Activated naive CD8-positive, alpha-beta T cell treated with anti-CD3 and anti-CD28 coated beads, Interleukin-2, amount 10 ng/mL, durations not matched to agents 7 days and 5 days (primary cell): Measurements from ENCODE around the gene LIN28B. TPM values are rescaled to one million over a fixed set of nuclear protein-coding genes. Genes with fewer than 3 reads are reported as not detected.
"Not testable (repeated sequence)": the region's sequence is repeated elsewhere in the genome, so short reads cannot be mapped to it uniquely, and the experiment has no call there.

ENCODE experiments used
- ATAC-seq: fragments of 150-1000 bp; cut with Tn5 transposase; one replicate; pipeline ENCODE4 v1.10.0; 2021; ENCODE audit warnings: low read depth, moderate library complexity
- POLR2A ChIA-PET: fragments of 350-600 bp; sonication (Branson Sonifier 250); formaldehyde crosslinking; loops from one replicate; lab custom pipeline; 2021; ENCODE audit warnings: antibody characterized with exemption; lab: Charles Lee
- DNase-seq: peaks from one replicate; pipeline ENCODE4 v3.0.0; 2021
- H3K27ac Mint-ChIP-seq: one replicate; pipeline ENCODE4 v1.8.0; 2022; ENCODE audit warnings: mild to moderate bottlenecking, mixed read lengths
- H3K27me3 Mint-ChIP-seq: one replicate; pipeline ENCODE4 v1.8.0; 2022; ENCODE audit warnings: mild to moderate bottlenecking, moderate library complexity, mixed read lengths
- H3K36me3 Mint-ChIP-seq: one replicate; pipeline ENCODE4 v1.8.0; 2021; ENCODE audit warnings: mild to moderate bottlenecking, mixed read lengths
- H3K4me1 Mint-ChIP-seq: one replicate; pipeline ENCODE4 v1.8.0; 2021; ENCODE audit warnings: mixed read lengths
- H3K4me3 Mint-ChIP-seq: one replicate; pipeline ENCODE4 v1.8.0; 2022; ENCODE audit warnings: mild to moderate bottlenecking, moderate library complexity, mixed read lengths
- H3K9me3 Mint-ChIP-seq: one replicate; pipeline ENCODE4 v1.8.0; 2021; ENCODE audit warnings: mixed read lengths
- total RNA-seq, 2 experiments: library from RNA; stranded (reverse); gene quantifications; one replicate each; pipeline ENCODE4 v1.2.3, GENCODE V29; 2021

The LIN28B gene
- total RNA-seq, 2 experiments from 2014 or later = not detected

- H3K4me1 Mint-ChIP-seq = no peaks in the 10 kb centered on the region
- H3K4me3 Mint-ChIP-seq = no peak overlapping the region
- DNase-seq (no peak), ATAC-seq (no peak)
- no peaks in the 10 kb centered on the region for H3K36me3 Mint-ChIP-seq
- peaks cover 6% of the 10 kb centered on the region for H3K27me3 Mint-ChIP-seq
- H3K27ac Mint-ChIP-seq = no peak overlapping the region
- H3K9me3 Mint-ChIP-seq = no peaks in the 10 kb centered on the region
- POLR2A ChIA-PET = no interaction called here
These were observed 48.5 kb downstream of the LIN28B start for GRCh38 chr6:105005451-105005850.

- ATAC-seq, H3K4me3 Mint-ChIP-seq, H3K36me3 Mint-ChIP-seq, DNase-seq, POLR2A ChIA-PET, H3K9me3 Mint-ChIP-seq, H3K27ac Mint-ChIP-seq, H3K4me1 Mint-ChIP-seq: not testable (repeated sequence)
- H3K27me3 Mint-ChIP-seq = peaks cover 13% of the 10 kb centered on the region
These were observed 56.6 kb downstream of the LIN28B start for GRCh38 chr6:105013459-105013858.

DNA sequence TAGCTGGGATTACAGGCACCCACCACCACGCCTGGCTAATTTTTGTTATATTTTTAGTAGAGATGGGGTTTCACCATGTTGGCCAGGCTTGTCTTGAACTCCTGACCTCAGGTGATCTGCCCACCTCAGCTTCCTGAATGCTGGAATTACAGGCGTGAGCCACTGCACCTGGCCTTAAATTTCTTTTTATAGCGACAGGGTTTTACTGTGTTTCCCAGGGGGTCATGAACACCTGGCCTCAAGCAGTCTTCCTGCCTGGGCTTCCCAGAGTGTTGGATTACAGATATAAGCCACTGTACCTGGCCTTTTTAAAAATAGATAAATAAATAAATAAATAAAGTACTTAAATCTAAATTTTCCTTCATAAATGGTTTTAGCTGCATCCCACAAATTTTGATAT, 57.5 kb downstream of the LIN28B start:
- no peaks in the 10 kb centered on the region for H3K4me1 Mint-ChIP-seq
- H3K27me3 Mint-ChIP-seq = peaks cover 13% of the 10 kb centered on the region
- no peak for ATAC-seq
- H3K4me3 Mint-ChIP-seq = no peak overlapping the region
- H3K9me3 Mint-ChIP-seq = no peaks in the 10 kb centered on the region
- POLR2A ChIA-PET = no interaction called here
- no peak overlapping the region for H3K27ac Mint-ChIP-seq
- H3K36me3 Mint-ChIP-seq = no peaks in the 10 kb centered on the region
- no peak for DNase-seq

GRCh38 chr6:105014954-105015353, 58.0 kb downstream of the LIN28B start:
- no peak overlapping the region for H3K27ac Mint-ChIP-seq
- POLR2A ChIA-PET = no interaction called here
- H3K36me3 Mint-ChIP-seq = no peaks in the 10 kb centered on the region
- no peaks in the 10 kb centered on the region for H3K4me1 Mint-ChIP-seq
- no peaks in the 10 kb centered on the region for H3K9me3 Mint-ChIP-seq
- peaks cover 13% of the 10 kb centered on the region for H3K27me3 Mint-ChIP-seq
- no peak overlapping the region for H3K4me3 Mint-ChIP-seq
- ATAC-seq = no peak
- DNase-seq = no peak

DNA sequence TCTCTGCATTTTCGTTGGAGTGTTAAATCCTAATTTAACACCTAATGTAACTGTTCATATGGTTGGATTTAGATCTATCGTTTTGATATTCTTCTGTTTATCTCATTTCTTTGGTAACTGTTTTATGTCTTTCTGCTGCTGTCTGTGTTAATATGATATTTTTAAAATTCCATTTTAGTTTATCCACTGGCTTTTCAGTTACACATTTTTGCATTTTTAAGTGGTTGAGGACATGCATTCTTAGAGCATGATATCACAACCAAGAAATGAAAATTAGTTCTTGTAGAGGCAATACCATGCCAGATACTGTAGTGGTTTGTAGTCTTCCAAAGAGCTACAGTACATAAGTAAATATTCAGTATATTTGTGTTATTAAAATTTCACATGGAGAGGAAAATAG, 58.6 kb downstream of the LIN28B start:
- Mint-ChIP-seq H3K27ac (no peak overlapping the region), H3K4me3 (no peak overlapping the region), H3K36me3 (no peaks in the 10 kb centered on the region), H3K9me3 (no peaks in the 10 kb centered on the region), H3K4me1 (no peaks in the 10 kb centered on the region), H3K27me3 (peaks cover 13% of the 10 kb centered on the region)
- ATAC-seq = no peak
- POLR2A ChIA-PET = no interaction called here
- no peak for DNase-seq

DNA sequence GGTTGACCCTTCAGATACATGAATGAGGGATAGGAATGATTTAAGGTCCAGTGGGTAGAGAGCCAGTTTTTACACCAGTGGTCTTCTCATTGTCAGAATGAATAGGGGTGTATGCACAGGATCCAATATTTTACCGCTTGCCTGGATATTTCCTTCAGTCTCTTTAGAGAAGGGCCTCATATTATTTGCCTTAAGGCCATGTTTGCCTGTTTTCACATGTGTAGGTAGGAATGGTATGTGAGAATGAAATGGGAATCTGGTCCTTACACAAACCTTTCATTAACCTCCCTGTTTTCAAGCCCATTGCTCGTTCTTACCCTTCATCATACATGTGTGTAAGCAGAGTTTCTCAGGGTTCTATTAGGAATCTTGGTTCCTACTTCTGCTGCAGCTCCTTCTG, 62.4 kb downstream of the LIN28B start:
- H3K4me1 Mint-ChIP-seq = no peaks in the 10 kb centered on the region
- no peaks in the 10 kb centered on the region for H3K9me3 Mint-ChIP-seq
- peaks cover 21% of the 10 kb centered on the region for H3K27me3 Mint-ChIP-seq
- POLR2A ChIA-PET = no interaction called here
- no peak for ATAC-seq
- no peak for DNase-seq
- H3K36me3 Mint-ChIP-seq = no peaks in the 10 kb centered on the region
- no peak overlapping the region for H3K4me3 Mint-ChIP-seq
- H3K27ac Mint-ChIP-seq = no peak overlapping the region

GRCh38 chr6:105021399-105021798, 64.5 kb downstream of the LIN28B start:
- Mint-ChIP-seq H3K36me3 (no peaks in the 10 kb centered on the region), H3K27me3 (peaks cover 28% of the 10 kb centered on the region), H3K9me3 (no peaks in the 10 kb centered on the region), H3K4me3 (no peak overlapping the region), H3K4me1 (no peaks in the 10 kb centered on the region), H3K27ac (no peak overlapping the region)
- DNase-seq (no peak), ATAC-seq (no peak)
- POLR2A ChIA-PET = no interaction called here

DNA sequence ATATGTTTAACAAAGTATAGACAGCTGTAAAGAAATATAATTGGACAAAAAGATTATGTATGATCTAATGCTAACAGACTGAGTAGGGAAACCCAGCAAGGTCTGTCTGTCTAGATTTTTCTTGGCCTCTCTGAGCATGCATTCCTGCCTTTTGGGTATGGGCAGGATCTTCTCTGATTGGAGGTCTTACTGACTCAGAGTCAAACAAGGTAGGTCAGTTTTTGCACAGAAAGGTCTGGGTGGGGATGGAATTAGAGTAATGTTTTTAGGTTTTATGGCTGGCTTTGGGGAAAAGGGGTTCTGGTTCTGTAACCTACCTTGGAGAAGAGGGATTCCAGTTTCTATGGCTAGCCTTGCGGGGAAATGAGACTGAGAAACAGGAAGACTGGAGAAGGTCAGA, 65.5 kb downstream of the LIN28B start:
- no peaks in the 10 kb centered on the region for H3K9me3 Mint-ChIP-seq

DNA sequence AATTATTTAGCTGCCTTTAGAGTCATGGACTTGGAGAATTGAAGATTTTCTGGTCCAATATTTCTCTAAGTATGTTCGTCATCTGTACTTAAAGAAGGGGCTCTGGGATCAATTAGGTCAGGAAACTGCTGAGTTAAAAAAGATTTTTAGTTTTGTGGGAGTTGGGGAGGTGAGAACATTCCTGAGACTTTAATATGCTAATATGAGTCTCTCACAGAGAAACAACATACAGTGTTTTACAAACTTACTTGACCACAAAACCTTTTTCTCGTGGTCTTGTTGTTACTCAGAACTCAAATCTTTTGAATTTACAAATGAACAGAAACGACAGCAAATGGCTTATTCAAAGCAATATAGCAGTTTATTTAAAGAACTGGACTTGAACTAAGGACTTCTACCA, 67.9 kb downstream of the LIN28B start:
- no peak for ATAC-seq
- H3K36me3 Mint-ChIP-seq = no peaks in the 10 kb centered on the region
- DNase-seq = no peak
- peaks cover 24% of the 10 kb centered on the region for H3K27me3 Mint-ChIP-seq
- H3K4me1 Mint-ChIP-seq = no peaks in the 10 kb centered on the region
- POLR2A ChIA-PET = no interaction called here
- no peak overlapping the region for H3K27ac Mint-ChIP-seq
- no peaks in the 10 kb centered on the region for H3K9me3 Mint-ChIP-seq
- no peak overlapping the region for H3K4me3 Mint-ChIP-seq

More for the DNA sequence above, 65.5 kb downstream of the LIN28B start:
- H3K27me3 Mint-ChIP-seq = peaks cover 28% of the 10 kb centered on the region
- ATAC-seq (no peak), DNase-seq (no peak)
- H3K4me3 Mint-ChIP-seq = no peak overlapping the region
- no peaks in the 10 kb centered on the region for H3K36me3 Mint-ChIP-seq
- no peaks in the 10 kb centered on the region for H3K4me1 Mint-ChIP-seq
- POLR2A ChIA-PET = no interaction called here
- no peak overlapping the region for H3K27ac Mint-ChIP-seq

- POLR2A ChIA-PET = no interaction called here
- H3K4me3 Mint-ChIP-seq = no peak overlapping the region
- no peak overlapping the region for H3K27ac Mint-ChIP-seq
- H3K4me1 Mint-ChIP-seq = no peaks in the 10 kb centered on the region
- no peaks in the 10 kb centered on the region for H3K9me3 Mint-ChIP-seq
- H3K36me3 Mint-ChIP-seq = no peaks in the 10 kb centered on the region
- no peak for ATAC-seq
- peaks cover 18% of the 10 kb centered on the region for H3K27me3 Mint-ChIP-seq
- no peak for DNase-seq
These were observed 72.0 kb downstream of the LIN28B start for GRCh38 chr6:105028898-105029297.

DNA sequence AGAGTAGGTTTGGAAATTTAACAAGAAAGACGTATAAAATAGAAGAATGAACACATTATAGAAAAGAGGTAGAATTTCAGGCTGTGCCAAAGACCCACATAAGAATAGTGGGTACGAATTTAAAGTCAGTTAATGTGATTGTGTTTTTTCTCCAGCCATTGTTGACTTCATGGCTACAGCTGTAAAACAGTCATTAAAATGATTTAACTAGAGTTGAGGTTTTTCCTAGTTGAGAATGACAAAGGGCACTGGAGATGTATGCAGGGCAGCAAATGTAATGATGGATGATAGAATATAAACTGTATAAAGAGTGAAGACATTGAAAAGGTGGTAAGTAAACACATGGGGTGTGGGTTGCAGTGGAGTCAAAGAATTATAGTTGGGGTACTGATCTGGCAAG, 72.7 kb downstream of the LIN28B start:
- ATAC-seq (no peak), DNase-seq (no peak)
- H3K9me3 Mint-ChIP-seq = no peaks in the 10 kb centered on the region
- H3K4me1 Mint-ChIP-seq = no peaks in the 10 kb centered on the region
- H3K36me3 Mint-ChIP-seq = no peaks in the 10 kb centered on the region
- POLR2A ChIA-PET = no interaction called here
- H3K4me3 Mint-ChIP-seq = no peak overlapping the region
- H3K27me3 Mint-ChIP-seq = peaks cover 22% of the 10 kb centered on the region
- no peak overlapping the region for H3K27ac Mint-ChIP-seq

DNA sequence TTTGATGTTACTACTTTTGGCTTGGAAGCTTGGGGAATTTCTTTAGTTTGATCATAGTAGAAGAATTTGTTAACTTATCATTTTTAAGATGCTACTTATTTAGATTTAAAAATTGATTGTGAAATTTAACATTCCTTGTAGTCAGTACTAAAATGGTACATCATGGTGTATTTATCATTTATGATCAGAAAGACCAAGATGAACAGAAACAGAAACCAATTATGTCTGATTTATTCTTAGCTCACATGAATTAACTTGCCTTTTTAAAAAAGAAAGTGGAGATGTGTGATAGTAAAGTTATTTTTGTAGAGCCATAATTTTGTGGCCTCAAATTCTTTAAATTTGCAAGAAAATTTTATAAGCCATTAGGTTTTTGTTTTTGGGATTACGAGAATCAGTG, 77.6 kb downstream of the LIN28B start:
- no peaks in the 10 kb centered on the region for H3K9me3 Mint-ChIP-seq
- DNase-seq = no peak
- POLR2A ChIA-PET = no interaction called here
- peaks cover 28% of the 10 kb centered on the region for H3K27me3 Mint-ChIP-seq
- H3K36me3 Mint-ChIP-seq = no peaks in the 10 kb centered on the region
- no peak overlapping the region for H3K4me3 Mint-ChIP-seq
- no peak for ATAC-seq
- H3K27ac Mint-ChIP-seq = no peak overlapping the region
- H3K4me1 Mint-ChIP-seq = no peaks in the 10 kb centered on the region

GRCh38 chr6:105035299-105035698, 78.4 kb downstream of the LIN28B start:
- peaks cover 29% of the 10 kb centered on the region for H3K27me3 Mint-ChIP-seq
- no peaks in the 10 kb centered on the region for H3K9me3 Mint-ChIP-seq
- no peak for ATAC-seq
- no peak for DNase-seq
- no peak overlapping the region for H3K27ac Mint-ChIP-seq
- POLR2A ChIA-PET = no interaction called here
- no peaks in the 10 kb centered on the region for H3K4me1 Mint-ChIP-seq
- no peak overlapping the region for H3K4me3 Mint-ChIP-seq
- H3K36me3 Mint-ChIP-seq = no peaks in the 10 kb centered on the region

GRCh38 chr6:105036351-105036750, 79.4 kb downstream of the LIN28B start:
- DNase-seq (no peak), ATAC-seq (no peak)
- no peaks in the 10 kb centered on the region for H3K36me3 Mint-ChIP-seq
- H3K4me1 Mint-ChIP-seq = no peaks in the 10 kb centered on the region
- H3K4me3 Mint-ChIP-seq = no peak overlapping the region
- POLR2A ChIA-PET = no interaction called here
- H3K27ac Mint-ChIP-seq = no peak overlapping the region
- peaks cover 31% of the 10 kb centered on the region for H3K27me3 Mint-ChIP-seq
- H3K9me3 Mint-ChIP-seq = no peaks in the 10 kb centered on the region

GRCh38 chr6:105038259-105038658, 81.4 kb downstream of the LIN28B start:
- Mint-ChIP-seq H3K27me3 (peaks cover 39% of the 10 kb centered on the region), H3K4me1 (no peaks in the 10 kb centered on the region), H3K36me3 (no peaks in the 10 kb centered on the region), H3K4me3 (no peak overlapping the region), H3K27ac (no peak overlapping the region), H3K9me3 (no peaks in the 10 kb centered on the region)
- POLR2A ChIA-PET = no interaction called here
- ATAC-seq (no peak), DNase-seq (no peak)
